OCI-LY1 (cell line): ENCODE measurements around the gene PCDHA4.

Source experiments
- CTCF ChIP-seq: fragments of 200-600 bp; sonication (generic), shearing (Covaris generic); IDR thresholded peaks from 2 replicates; pipeline ENCODE4 v1.5.1; 2017; ENCODE audit warnings: mild to moderate bottlenecking, antibody characterized with exemption, low read length, moderate library complexity, mixed read lengths
- EZH2 ChIP-seq: fragments of 200-600 bp; sonication (generic), shearing (Covaris generic); IDR thresholded peaks from 2 replicates; pipeline ENCODE4 v1.8.0; 2017; ENCODE audit warnings: borderline replicate concordance, mixed run types, mild to moderate bottlenecking, antibody characterized with exemption, low read length, moderate library complexity, mixed read lengths

- TF ChIP-seq CTCF = no peak
- TF ChIP-seq EZH2 = no peak
These were observed 4.0 kb upstream of the PCDHA4 start for GRCh38 chr5:140802781-140803271.
